GM23248 (cell line): ENCODE measurements around the gene SH3D19. TPM values are rescaled to one million over a fixed set of nuclear protein-coding genes. Genes with fewer than 3 reads are reported as not detected.

ENCODE experiments used
- DNase-seq: peaks from one replicate; pipeline ENCODE4 v3.0.0-alpha.2; 2015
- H2AFZ ChIP-seq: fragments of 200-600 bp; sonication (generic); 2 replicates; pipeline ENCODE4 v1.6.1; 2016; ENCODE audit warnings: antibody characterized with exemption
- H3F3A ChIP-seq: fragments of 200-600 bp; sonication (generic); 2 replicates; pipeline ENCODE4 v1.6.1; 2016; ENCODE audit warnings: mild to moderate bottlenecking, antibody characterized with exemption, mixed run types; ENCODE audit not compliant: insufficient read depth
- H3K27ac ChIP-seq: fragments of 200-600 bp; sonication (generic); 2 replicates; pipeline ENCODE4 v1.5.1; 2016; ENCODE audit warnings: mild to moderate bottlenecking
- H3K27me3 ChIP-seq: fragments of 200-600 bp; sonication (generic); replicated peaks from 2 replicates; pipeline ENCODE4 v1.6.1; 2016; ENCODE audit warnings: mild to moderate bottlenecking; ENCODE audit not compliant: insufficient read depth
- H3K36me3 ChIP-seq: fragments of 200-600 bp; sonication (generic); 2 replicates; pipeline ENCODE4 v1.6.1; 2016; ENCODE audit warnings: low read depth, mild to moderate bottlenecking
- H3K4me1 ChIP-seq: fragments of 200-600 bp; sonication (generic); 2 replicates; pipeline ENCODE4 v1.6.1; 2016; ENCODE audit warnings: mild to moderate bottlenecking; ENCODE audit not compliant: insufficient read depth
- H3K4me2 ChIP-seq: fragments of 200-600 bp; sonication (generic); one replicate; pipeline ENCODE4 v1.6.1; 2016; ENCODE audit warnings: mild to moderate bottlenecking; ENCODE audit not compliant: unreplicated experiment
- H3K4me3 ChIP-seq: fragments of 200-600 bp; sonication (generic); 2 replicates; pipeline ENCODE4 v1.5.1; 2016; ENCODE audit warnings: mild to moderate bottlenecking
- H3K79me2 ChIP-seq: fragments of 200-600 bp; sonication (generic); 2 replicates; pipeline ENCODE4 v1.6.1; 2016; ENCODE audit warnings: mild to moderate bottlenecking; ENCODE audit not compliant: insufficient read depth
- H3K9ac ChIP-seq: fragments of 200-600 bp; sonication (generic); 2 replicates; pipeline ENCODE4 v1.6.1; 2016; ENCODE audit warnings: mild to moderate bottlenecking
- H3K9me2 ChIP-seq: fragments of 200-600 bp; sonication (generic); 2 replicates; pipeline ENCODE4 v1.6.1; 2016; ENCODE audit warnings: mixed run types, mild to moderate bottlenecking, moderate library complexity; ENCODE audit not compliant: insufficient read depth
- H3K9me3 ChIP-seq: fragments of 200-600 bp; sonication (generic); one replicate; pipeline ENCODE4 v1.6.1; 2017; ENCODE audit warnings: low read depth
- H4K20me1 ChIP-seq: fragments of 200-600 bp; sonication (generic); 2 replicates; pipeline ENCODE4 v1.6.0; 2016; ENCODE audit not compliant: insufficient read depth
- EZH2 ChIP-seq: fragments of 200-600 bp; sonication (generic); IDR thresholded peaks from 2 replicates; pipeline ENCODE4 v1.6.1; 2018; ENCODE audit warnings: antibody characterized with exemption, mild to moderate bottlenecking; ENCODE audit not compliant: insufficient read depth, poor library complexity, severe bottlenecking
- EZH2phosphoT487 ChIP-seq: fragments of 200-600 bp; sonication (generic); IDR thresholded peaks from 2 replicates; pipeline ENCODE4 v1.6.1; 2018; ENCODE audit warnings: antibody characterized with exemption, moderate library complexity, mild to moderate bottlenecking, low read depth; ENCODE audit not compliant: insufficient read depth
- WGBS, 2 experiments: methylation state at CpG; one replicate each; pipeline ENCODE4 v1.1.6; 2015 to 2017; ENCODE audit warnings: low lambda C conversion rate in 2 of 2, low coverage in 1 of 2; ENCODE audit errors: missing lambda C conversion rate in 2 of 2; 5-methylcytosine and 5-hydroxymethylcytosine counted together
- in situ Hi-C: fragments of 300-500 bp; cut with MboI; formaldehyde crosslinking; loops from 2 replicates; pipeline ENCODE4 v1.15.0; 2020
- polyA plus RNA-seq: library from polyadenylated mRNA; unstranded; fragments of >200 nt; fragmentation: Nextera tagmentation; extraction: Ambion mirVana; gene quantifications from 2 replicates; pipeline ENCODE4 v1.2.1, GENCODE V29; 2016
- total RNA-seq: library from RNA; depleted of rRNA; stranded (reverse); fragments of >200 nt; shearing (Covaris generic); gene quantifications from 2 replicates; pipeline ENCODE4 v1.2.3, GENCODE V29; 2014

The SH3D19 gene
- total and polyA plus RNA-seq, 2 experiments from 2014 or later: 29.1 to 47.8 TPM

- peaks cover 18% of the 10 kb centered on the region for H3K4me1 ChIP-seq
- no peaks in the 10 kb centered on the region for H3K27me3 ChIP-seq
- no peak for DNase-seq
- H3K36me3 ChIP-seq: peaks cover 45% of the 10 kb centered on the region
- TF ChIP-seq EZH2: no peak
- TF ChIP-seq EZH2phosphoT487: no peak
- H3K9me2 ChIP-seq: no peaks in the 10 kb centered on the region
- peak overlapping the region; percentile 86; the same call in 1 of the 2 replicates for H3K27ac ChIP-seq
- peaks cover 44% of the 10 kb centered on the region for H3K79me2 ChIP-seq
- H3K4me3 ChIP-seq: peak overlapping the region; percentile 96
- H3K9ac ChIP-seq: peak overlapping the region; percentile 98
- H4K20me1 ChIP-seq: peaks cover 14% of the 10 kb centered on the region; the same call in 1 of the 2 replicates
- in situ Hi-C loops: loop anchor here (25.0 kb wide), 1 partner anchor 1262 kb away; no protein-coding TSS in a partner anchor
- peak overlapping the region; percentile 95 for H3K4me2 ChIP-seq
- no peak overlapping the region for H2AFZ ChIP-seq
- peaks cover 39% of the 10 kb centered on the region for H3F3A ChIP-seq
- WGBS, 2 experiments: 0 to 4% methylated on average over 3 of the region's 3 CpGs
- H3K9me3 ChIP-seq: no peaks in the 10 kb centered on the region
Measured at GRCh38 chr4:151100531-151100930, 224.9 kb downstream of the SH3D19 start.

DNA sequence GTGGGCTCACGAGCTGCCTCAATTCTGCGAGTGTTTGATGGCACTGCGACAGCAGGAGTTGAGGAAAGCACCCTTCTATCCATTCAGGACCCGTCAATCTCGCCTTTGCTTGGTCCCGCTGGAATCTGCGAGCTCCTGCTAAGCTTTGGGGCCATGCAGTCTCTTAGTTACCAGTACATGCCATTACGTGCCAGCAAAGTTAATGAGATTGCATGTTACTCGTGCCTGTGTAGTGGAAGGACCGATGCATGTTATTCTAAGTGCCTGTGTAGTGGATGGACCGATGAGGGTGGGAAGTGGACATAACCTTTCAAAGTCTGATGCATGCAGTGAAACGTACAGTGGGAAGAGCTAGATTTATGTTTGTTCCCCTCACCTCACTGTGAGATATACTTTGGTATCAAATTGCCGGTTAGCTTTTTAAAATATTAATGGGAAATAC, 225.4 kb downstream of the SH3D19 start:
- H3K27me3 ChIP-seq: no peaks in the 10 kb centered on the region
- H3K27ac ChIP-seq: peak overlapping the region; percentile 86
- peaks cover 44% of the 10 kb centered on the region for H3K79me2 ChIP-seq
- peak overlapping the region; percentile 59 for H2AFZ ChIP-seq
- peaks cover 35% of the 10 kb centered on the region for H3F3A ChIP-seq
- H4K20me1 ChIP-seq: peaks cover 14% of the 10 kb centered on the region; the same call in 1 of the 2 replicates
- peak; percentile 67 for DNase-seq
- no peaks in the 10 kb centered on the region for H3K9me3 ChIP-seq
- WGBS, 2 experiments: 0 to 2% methylated on average over 13 of the region's 13 CpGs
- no peaks in the 10 kb centered on the region for H3K9me2 ChIP-seq
- peak overlapping the region; percentile 96 for H3K4me3 ChIP-seq
- no peak for TF ChIP-seq EZH2
- no peak for TF ChIP-seq EZH2phosphoT487
- peak overlapping the region; percentile 95 for H3K4me2 ChIP-seq
- peaks cover 18% of the 10 kb centered on the region for H3K4me1 ChIP-seq
- peaks cover 41% of the 10 kb centered on the region for H3K36me3 ChIP-seq
- H3K9ac ChIP-seq: peak overlapping the region; percentile 98
- in situ Hi-C loops: loop anchor here (25.0 kb wide), 1 partner anchor 1262 kb away; no protein-coding TSS in a partner anchor

DNA sequence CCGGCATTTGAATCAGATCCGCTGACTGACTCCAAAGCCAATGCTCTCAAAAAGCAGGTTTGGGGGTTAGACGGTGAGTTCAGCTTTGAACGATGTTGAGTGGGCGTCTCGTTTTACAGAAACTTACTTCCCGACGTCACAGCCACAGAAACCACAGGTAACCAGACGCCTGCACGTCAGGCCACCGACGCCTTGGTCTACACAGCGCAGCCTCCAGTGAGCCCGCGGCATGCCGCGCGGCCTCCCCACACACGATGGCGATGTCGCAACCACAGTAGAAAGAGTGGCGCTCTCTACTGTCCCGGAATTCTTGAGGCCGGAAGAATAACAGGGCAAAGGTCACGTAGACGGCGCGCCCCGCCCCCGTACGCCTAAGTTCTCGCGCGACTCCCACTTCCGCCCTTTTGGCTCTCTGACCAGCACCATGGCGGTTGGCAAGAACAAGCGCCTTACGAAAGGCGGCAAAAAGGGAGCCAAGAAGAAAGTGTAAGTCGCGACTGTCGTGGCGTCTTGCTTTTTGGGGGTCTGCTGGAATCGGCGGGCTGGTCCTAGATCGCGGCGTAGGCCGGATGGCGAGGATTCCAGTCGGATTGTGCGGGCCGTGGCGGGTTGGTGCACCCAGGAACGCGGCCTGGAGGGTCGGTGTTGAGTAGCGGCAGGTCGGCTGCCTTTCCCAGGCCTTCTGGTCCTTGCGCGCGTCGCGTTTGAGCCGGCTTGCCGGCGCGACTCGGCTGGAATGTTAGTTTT, 226.0 kb downstream of the SH3D19 start, which contains the start of gene RPS3A:
Gene RPS3A (plus strand): TSS at position 400 of the 747 bp plus-strand sequence. CDS start 25 bp downstream, at position 425.
- no peaks in the 10 kb centered on the region for H3K9me2 ChIP-seq
- H4K20me1 ChIP-seq: peaks cover 14% of the 10 kb centered on the region; the same call in 1 of the 2 replicates
- TF ChIP-seq EZH2phosphoT487: no peak
- peaks cover 30% of the 10 kb centered on the region for H3F3A ChIP-seq
- peak within 1 kb of the TSS; percentile 95 for H3K4me2 ChIP-seq
- peak within 1 kb of the TSS; percentile 95 for H2AFZ ChIP-seq
- peaks cover 44% of the 10 kb centered on the region for H3K79me2 ChIP-seq
- no peaks in the 10 kb centered on the region for H3K9me3 ChIP-seq
- DNase-seq: peak; percentile 98
- peak within 1 kb of the TSS; percentile 98 for H3K9ac ChIP-seq
- peak within 1 kb of the TSS; percentile 86 for H3K27ac ChIP-seq
- peak within 1 kb of the TSS; percentile 96 for H3K4me3 ChIP-seq
- no peaks in the 10 kb centered on the region for H3K27me3 ChIP-seq
- peaks cover 36% of the 10 kb centered on the region for H3K36me3 ChIP-seq
- in situ Hi-C loops: no loop called here
- peaks cover 18% of the 10 kb centered on the region for H3K4me1 ChIP-seq
- WGBS, 2 experiments: 2% methylated on average over 63 to 69 of the region's 69 CpGs

DNA sequence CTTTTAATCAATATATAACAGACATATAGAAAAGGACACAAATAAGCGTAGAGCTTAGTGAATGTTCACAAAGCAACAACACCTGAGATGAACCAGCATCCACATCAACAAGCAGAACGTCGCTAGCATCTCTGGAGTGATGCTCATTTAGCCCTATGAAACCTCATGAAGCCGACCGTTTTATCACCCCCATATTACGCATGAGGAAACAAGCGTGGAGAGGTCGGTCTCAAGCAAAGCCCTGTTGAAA, 226.5 kb downstream of the SH3D19 start:
- peaks cover 27% of the 10 kb centered on the region for H3F3A ChIP-seq
- peak overlapping the region; percentile 70 for H3K4me2 ChIP-seq
- no peaks in the 10 kb centered on the region for H3K9me3 ChIP-seq
- TF ChIP-seq EZH2 (no peak), EZH2phosphoT487 (no peak)
- H2AFZ ChIP-seq: peak overlapping the region; percentile 95
- H3K4me3 ChIP-seq: peak overlapping the region; percentile 96
- peak overlapping the region; percentile 66 for H3K9ac ChIP-seq
- peaks cover 44% of the 10 kb centered on the region for H3K79me2 ChIP-seq
- no peaks in the 10 kb centered on the region for H3K9me2 ChIP-seq
- H3K27me3 ChIP-seq: no peaks in the 10 kb centered on the region
- peaks cover 32% of the 10 kb centered on the region for H3K36me3 ChIP-seq
- peaks cover 18% of the 10 kb centered on the region for H3K4me1 ChIP-seq
- peak overlapping the region; percentile 58 for H3K27ac ChIP-seq
- no peak for DNase-seq
- 18% methylated on average over 8 of the region's 8 CpGs for WGBS, 2 experiments
- in situ Hi-C loops: no loop called here
- peaks cover 14% of the 10 kb centered on the region; the same call in 1 of the 2 replicates for H4K20me1 ChIP-seq
